Stimulated activated CD4-positive, alpha-beta T cell treated with anti-CD3 and anti-CD28 coated beads, Interleukin-2, amount 100 ng/mL, for 4 hours (primary cell): ENCODE measurements around the gene NOS1.
A peak's percentile ranks its signal among the peaks of the same experiment; 100 is the strongest.
"Not testable (repeated sequence)": the region's sequence is repeated elsewhere in the genome, so short reads cannot be mapped to it uniquely, and the experiment has no call there.

Experiments
- DNase-seq: peaks from one replicate; pipeline ENCODE4 v3.0.0-alpha.2; 2020; ENCODE audit warnings: low read depth

Gene NOS1

DNA sequence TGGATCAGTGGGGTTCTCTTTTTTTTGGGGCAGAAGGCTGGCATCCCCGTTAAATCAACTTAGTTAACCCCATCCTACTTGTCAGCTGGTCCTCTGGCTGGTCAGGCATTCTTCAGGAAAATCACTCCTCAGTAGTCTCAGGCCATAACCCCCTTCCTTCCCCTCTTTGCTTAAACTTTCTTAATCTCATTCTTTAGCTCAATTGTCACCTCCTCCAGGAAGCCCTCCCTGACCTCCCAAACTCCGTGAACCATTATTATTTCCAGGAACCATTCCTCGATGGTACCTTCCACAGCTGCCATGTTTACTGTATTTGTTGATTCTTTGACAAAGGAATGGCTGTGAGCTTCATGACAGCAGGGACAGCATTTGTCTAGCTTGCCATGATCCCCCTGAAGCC is 98.7 kb downstream of the NOS1 start:
- DNase-seq: no peak

DNA sequence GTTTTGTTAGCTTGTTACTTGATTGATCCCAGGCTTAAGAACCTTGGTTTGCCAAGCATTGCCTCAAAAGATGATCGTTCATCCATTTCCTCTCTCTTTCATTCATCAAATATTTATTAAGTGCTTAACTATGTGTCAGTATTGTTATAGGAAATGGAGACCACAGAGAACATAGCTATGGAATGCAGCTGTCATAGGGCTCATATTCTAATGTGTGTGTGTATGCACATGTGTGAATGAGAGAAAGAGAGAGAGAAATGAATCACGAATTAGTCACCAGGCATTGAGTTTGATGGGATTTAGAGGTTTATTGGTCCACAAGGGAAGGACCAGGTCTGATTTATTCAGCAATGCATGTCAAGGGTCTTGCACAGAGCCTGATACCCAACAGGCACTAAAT is 100.2 kb downstream of the NOS1 start:
- no peak for DNase-seq

DNA sequence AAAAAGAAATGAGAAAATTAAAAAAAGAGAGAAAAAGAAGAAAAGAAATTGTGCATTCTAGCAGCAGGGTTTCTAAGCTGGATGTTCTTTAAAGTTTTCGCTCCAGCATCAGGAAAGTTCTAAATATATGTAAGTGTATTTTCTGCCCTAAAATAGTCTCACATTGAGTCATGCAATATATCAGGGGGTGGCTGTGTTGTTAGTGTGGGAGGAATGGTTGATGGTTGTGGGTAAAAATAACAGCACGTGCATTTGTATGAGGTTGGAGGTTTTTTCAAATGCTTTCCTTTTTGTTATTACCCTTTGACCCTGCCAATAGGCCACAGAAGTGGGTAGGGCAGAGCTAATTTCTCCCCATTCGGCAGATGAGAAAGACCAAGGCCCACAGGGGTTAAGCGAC is 106.0 kb downstream of the NOS1 start:
- DNase-seq: no peak

DNA sequence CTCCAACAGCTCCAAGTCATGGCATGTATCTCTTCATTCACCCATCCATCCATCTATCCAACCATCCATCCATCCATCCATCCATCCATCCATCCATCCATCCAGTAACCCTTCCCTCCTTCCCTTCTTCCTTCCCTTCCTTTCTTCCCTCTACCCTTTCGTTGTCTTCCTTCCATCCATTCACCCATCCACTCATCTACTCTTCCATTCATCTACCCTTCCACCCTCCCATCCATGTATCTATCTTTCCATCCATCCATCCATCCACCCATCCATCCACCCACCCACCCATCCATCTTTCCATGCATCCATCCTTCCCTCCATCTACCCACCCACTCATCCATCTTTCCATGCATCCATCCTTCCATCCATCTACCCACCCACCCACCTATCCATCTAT is 117.9 kb downstream of the NOS1 start:
- DNase-seq: no peak

DNA sequence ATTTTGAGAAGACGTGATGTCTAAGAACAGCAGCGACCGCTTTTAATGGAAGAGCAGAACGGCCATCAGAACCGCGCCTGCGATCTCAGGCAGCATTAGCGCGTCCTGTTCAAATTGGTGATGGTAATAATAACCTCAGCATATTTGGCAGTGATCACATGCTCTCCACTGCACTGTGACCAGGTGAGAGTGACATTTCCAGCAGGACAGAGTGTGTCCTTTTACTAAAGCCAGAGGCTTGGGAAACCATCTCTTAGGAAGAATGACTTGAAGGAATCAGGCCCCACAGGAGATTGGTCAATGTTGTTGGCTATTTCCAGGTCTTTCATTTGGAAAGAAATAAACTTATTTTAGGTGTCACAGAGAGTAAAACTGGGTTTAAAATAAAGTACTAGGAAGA is 119.7 kb downstream of the NOS1 start:
- DNase-seq: no peak

GRCh38 chr12:117240081-117240755 is 121.2 kb downstream of the NOS1 start:
- no peak for DNase-seq

- DNase-seq: peak; percentile 41
These were observed 124.9 kb downstream of the NOS1 start for GRCh38 chr12:117236456-117237001.

- no peak for DNase-seq
These were observed 126.2 kb downstream of the NOS1 start for GRCh38 chr12:117235261-117235660.

DNA sequence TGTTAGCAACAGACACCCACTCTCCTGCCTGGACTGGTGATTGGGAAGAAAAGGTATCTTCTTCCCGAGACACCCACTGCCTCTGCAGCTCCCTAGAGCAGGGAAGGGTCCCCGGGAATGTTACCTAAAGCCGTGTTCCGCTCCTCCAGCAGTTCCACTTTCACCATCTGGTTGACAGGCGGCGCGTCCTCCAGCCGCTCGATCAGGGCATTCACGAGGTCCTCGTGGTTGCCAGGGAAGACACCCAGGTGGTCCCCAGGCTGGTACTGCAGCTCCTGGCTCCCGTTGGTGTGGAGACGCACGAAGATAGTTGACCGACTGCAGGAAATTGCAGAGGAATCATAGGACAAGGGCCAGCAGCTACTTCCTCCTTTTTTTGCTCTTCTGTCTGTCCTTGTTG is 127.0 kb downstream of the NOS1 start:
- DNase-seq: no peak

- DNase-seq: no peak
These were observed 129.7 kb downstream of the NOS1 start for GRCh38 chr12:117231750-117232149.

DNA sequence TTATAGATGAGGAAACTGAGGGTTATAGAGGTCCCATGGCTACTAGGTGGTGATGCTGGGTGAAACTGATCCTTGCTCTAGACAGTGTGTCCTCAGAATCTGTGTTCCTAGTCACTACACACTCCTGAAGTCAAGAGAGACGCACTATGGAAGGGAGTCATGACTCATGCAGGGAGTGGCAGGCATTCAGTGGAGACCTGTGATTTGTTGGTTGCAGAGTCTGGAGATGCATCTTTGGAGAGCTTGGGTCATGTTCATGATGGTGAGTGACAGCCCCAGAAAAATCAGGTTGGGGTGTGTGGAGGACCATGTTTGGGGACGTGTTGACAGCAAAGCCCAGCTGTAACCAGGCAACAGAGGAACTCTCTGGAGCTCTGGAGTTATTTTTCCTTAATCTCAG is 133.2 kb downstream of the NOS1 start:
- no peak for DNase-seq

DNA sequence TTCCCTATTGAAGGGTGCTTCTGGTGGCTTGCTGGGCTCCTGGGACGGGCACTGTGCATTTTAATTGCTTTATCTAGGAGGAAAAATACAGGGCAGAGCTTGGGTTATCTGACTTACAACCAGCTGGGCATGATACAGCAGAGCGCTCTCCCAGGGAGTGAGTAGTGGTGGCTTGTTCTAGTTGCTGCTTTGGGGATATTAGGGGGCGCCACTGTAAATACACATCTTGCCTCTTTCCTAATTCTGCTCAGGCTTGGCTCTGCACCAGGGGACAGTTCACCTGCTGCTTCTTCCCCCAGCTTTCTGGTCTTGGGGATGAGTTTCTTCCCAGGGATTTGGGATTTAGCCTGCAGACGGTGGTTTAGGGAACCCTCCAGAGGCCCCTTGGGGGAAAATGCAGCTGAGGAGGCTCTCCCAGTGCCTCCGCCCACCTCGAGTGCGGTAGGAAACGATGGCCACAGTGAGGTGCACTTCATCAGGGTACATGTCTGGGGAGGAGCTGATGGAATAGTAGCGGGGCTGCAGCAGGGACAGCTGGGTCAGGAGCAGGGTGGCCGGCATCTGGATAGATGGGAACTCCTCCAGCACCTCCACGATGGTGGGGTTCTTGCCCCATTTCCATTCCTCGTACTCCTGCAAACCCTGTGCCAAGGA is 134.3 kb downstream of the NOS1 start:
- no peak for DNase-seq

GRCh38 chr12:117226505-117226904 is 134.9 kb downstream of the NOS1 start:
- DNase-seq: no peak

- DNase-seq: no peak
These were observed 136.2 kb downstream of the NOS1 start for GRCh38 chr12:117225179-117225578.

GRCh38 chr12:117220947-117221346 is 140.5 kb downstream of the NOS1 start:
- DNase-seq: not testable (repeated sequence)

DNA sequence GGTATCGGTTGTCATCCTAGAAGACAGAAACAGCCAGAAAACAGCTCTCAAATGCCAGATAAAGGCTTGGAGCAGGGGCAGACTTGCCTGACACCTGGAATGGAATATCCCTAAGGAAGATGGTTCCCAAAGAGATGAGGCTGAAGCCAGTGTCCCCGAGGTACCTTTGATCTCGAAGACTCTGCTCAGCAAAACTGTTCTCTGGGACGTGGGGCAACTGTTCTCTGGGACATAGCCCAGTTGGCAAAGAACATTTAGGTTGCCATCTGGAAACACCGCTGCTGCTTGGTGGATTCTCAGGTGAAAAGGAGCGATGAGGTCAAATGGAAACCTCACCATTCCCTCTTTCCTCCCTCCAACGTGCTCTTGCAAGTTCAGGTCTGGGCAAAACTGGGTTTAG is 143.3 kb downstream of the NOS1 start:
- no peak for DNase-seq

- DNase-seq: no peak
These were observed 144.7 kb downstream of the NOS1 start for GRCh38 chr12:117216686-117217085.

- DNase-seq: no peak
These were observed 146.6 kb downstream of the NOS1 start for GRCh38 chr12:117214797-117215196.

GRCh38 chr12:117213295-117213808 is 148.1 kb downstream of the NOS1 start:
- no peak for DNase-seq

DNA sequence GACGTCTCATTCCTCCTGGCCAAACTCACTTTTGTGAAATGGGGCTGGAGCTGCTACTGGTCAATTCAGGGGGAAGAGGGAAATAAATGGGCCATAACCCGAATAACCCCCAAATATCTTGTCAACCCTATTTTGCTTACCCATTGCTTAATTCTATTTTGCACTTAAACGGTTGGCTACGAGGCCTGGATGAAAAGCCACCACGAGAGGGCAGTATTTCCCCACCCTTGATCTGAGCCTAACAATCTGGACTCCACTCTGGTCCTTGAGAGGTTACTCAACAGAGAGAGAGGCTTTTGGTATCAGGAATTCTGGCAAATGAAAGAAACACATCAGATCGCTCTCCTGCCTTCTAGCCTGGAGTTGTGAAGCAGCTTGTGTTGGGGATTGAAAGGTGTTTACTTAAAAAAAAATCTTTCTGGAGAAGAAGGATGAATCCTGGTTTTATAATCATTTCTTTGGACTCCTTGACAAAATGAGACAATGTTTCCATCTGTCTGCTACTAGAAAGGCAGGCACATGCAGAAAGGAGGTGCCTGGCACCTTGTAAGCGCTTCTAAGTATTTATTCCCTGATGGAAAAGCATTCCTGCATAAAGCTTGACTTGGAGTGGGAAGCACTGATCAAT is 148.7 kb downstream of the NOS1 start:
- peak; percentile 28 for DNase-seq

DNA sequence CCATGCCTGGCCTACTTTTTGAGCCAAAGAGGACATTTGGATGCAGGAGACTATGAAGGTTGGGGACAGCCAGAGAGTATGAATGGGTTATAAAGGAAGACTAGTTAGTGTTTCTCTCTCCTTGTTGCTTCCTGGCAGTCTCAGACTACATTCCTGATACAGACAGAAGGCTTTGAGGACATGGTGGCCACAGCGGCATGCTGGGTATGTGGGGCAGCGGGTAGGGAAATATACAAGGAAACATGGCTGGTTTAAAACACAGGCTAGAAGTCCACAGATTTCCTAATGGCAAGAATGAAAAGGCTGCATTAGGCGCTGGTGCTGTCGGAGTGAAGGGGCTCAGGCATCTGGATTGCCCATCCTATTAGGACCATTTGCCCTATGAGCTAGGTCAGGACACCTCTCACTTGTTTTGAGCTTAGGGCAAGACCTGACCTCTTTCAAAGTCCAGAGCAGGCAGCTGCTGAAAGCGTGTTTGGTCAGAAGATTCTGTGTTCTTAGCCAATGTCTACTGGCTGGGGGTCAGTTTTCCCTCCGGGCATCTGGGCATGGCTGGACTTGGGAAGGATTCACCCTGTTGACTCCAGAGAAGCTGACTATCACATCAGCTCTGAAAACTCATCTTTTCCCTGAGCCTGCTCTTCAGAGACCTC is 151.0 kb downstream of the NOS1 start:
- no peak for DNase-seq

DNA sequence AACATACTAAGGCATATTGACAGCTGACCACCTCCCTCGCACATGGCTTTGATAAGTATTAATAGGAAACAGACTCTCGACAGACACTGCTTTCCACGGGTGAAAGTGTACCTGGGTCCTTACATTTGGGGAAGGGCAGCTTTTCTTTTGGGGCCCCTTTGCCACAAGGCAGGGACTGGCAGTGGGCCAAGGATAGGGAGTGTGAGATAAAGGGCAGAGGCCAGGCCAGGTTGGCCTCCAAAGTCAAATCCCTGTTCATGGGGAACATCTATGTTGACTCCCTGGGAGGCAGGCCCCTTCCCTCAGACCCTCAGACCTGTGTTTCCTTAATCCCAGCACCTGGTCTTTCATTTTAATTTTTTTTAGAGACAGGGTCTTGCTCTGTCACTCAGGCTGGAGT is 151.8 kb downstream of the NOS1 start:
- no peak for DNase-seq
